Stimulated activated CD8-positive, alpha-beta memory T cell treated with anti-CD3 and anti-CD28 coated beads, Interleukin-12 subunit alpha, Interleukin-12 subunit beta, amount 100 ng/mL, for 1 hour (primary cell): ENCODE data around the gene PRSS35.
"Not testable (repeated sequence)": the region's sequence is repeated elsewhere in the genome, so short reads cannot be mapped to it uniquely, and the experiment has no call there.

Experiments
- DNase-seq: peaks from one replicate; pipeline ENCODE4 v3.0.0-alpha.2; 2020; ENCODE audit warnings: low read depth

The PRSS35 gene

GRCh38 chr6:83511901-83512681, at the start of gene PRSS35:
Gene PRSS35, plus strand, starts transcription at chr6:83512534. Its CDS starts 10,908 bp downstream, at chr6:83523442.
- no peak for DNase-seq

- DNase-seq, result no peak
These were observed 48.4 kb upstream of the PRSS35 start for GRCh38 chr6:83463886-83464285.

- no peak for DNase-seq
These were observed 47.8 kb upstream of the PRSS35 start for GRCh38 chr6:83464381-83465140.

DNA sequence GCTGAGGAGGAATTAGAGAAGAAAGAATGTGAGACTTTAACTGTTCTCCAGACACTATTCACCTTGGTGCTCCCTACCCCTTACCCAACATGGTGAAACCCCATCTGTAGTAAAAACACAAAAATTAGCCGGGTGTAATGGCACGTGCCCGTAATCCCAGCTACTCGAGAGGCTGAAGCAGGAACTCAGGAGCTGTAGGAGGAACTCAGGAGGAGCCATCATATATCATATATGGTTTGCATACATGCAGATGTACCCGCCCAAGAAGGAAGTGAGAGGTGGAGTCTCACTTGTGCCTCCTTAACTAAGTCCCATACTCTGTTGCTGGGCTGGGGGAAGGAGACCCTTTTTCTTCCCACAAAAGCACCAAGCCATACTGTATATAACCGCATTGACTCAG, 46.0 kb upstream of the PRSS35 start:
- DNase-seq, result no peak

DNA sequence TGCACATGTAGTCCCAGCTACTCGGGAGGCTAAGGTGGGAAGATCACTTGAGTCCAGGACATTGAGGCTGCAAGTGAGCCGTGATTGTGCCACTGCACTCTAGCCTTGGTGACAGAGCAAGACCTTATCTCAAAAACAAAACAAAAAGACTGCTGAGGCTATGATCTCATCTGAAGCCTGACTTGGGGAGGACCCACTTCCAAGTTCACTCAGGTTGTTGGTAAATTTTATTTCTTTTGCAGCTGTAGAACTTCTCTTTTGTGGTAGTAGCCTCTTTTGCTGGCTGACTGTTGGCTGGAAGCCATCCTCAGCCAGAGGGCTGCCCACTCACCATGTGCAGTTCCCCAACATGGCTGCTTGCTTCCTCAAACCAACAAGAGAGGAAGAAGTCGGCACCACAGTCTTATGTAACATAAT, 44.7 kb upstream of the PRSS35 start:
- DNase-seq, result no peak

DNA sequence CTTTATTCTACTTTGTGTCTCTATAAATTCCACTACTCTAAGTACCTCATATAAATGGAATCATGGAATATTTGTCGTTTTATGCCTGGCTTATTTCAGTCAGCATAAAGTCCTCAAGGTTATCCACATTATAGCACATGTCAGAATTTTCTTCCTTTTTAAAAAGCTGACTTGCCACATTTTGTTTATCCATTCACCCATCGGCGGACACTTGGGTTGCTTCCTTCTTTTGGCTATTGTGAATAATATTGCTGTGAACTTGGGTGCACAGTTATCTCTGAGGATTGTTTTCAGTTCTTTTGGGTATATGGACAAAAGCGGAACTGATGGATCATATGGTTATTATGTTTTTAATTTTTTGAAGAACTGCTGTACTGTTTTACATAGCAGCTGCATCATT, 42.3 kb upstream of the PRSS35 start:
- DNase-seq, result no peak

DNA sequence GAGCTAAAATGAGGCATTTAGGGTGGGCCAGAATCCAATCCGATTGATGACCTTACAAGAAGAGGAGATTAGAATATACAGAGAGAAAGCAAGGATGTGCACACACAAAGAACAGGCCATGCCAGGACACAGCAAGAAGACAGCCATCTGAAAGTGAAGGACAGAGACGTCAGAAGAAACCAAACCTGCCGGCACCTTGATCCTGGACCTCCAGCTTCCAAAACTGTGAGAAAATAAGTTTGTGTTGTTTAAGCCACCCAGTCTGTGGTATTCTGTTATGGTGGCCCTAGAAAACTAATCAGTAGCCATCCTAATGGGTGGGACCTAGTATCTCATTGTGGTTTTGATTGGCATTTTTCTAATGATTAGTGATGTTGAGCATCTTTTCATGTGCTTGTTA, 41.7 kb upstream of the PRSS35 start:
- DNase-seq, result no peak

- no peak for DNase-seq
These were observed 39.6 kb upstream of the PRSS35 start for GRCh38 chr6:83472767-83473166.

- no peak for DNase-seq
These were observed 38.0 kb upstream of the PRSS35 start for GRCh38 chr6:83474309-83474708.

DNA sequence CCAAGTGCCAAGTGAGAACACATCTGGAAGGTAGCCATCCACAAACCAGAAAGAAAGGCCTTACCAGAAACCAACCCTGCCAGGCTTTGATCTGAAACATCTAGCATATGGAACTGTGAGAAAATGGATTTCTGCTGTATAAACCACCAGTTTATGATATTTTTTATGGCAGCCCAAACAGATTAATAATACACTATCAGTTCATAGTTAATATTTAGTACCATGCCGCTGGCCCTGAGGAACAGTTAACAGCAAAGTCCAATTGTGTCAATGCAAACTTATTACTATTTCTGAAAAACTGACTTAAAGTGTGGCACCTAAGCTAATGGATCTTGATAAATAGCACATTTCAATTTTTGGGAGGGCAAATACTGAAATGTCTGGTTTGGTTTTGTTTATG, 35.4 kb upstream of the PRSS35 start:
- no peak for DNase-seq

- no peak for DNase-seq
These were observed 32.9 kb upstream of the PRSS35 start for GRCh38 chr6:83479389-83479788.

- no peak for DNase-seq
These were observed 31.9 kb upstream of the PRSS35 start for GRCh38 chr6:83480470-83480869.

- not testable (repeated sequence) for DNase-seq
These were observed 30.4 kb upstream of the PRSS35 start for GRCh38 chr6:83481938-83482337.

DNA sequence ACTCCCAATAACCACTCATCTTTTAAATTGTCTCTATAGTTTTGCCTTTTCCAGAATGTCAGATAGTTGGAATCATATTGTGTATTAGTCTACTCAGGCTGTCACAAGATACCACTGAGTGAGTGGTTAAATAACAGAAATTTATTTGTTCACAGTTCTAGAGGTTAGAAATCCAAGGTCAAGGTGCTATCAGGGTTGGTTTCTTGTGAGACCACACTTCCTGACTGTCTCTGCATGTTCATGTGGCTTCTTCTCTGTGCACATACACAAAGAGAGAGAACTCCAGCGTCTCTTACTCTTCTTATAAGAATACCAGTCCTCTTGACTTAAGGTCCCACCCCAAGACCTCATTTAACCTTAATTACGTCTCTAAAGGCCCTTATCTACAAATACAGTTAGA, 23.9 kb upstream of the PRSS35 start:
- no peak for DNase-seq

GRCh38 chr6:83488861-83489260, 23.5 kb upstream of the PRSS35 start:
- no peak for DNase-seq

- DNase-seq, result no peak
These were observed 22.0 kb upstream of the PRSS35 start for GRCh38 chr6:83490217-83490807.

GRCh38 chr6:83505356-83505755, 7.0 kb upstream of the PRSS35 start:
- DNase-seq, result no peak

- DNase-seq, result no peak
These were observed 2.9 kb upstream of the PRSS35 start for GRCh38 chr6:83509441-83509840.

- DNase-seq, result no peak
These were observed 1.5 kb upstream of the PRSS35 start for GRCh38 chr6:83510791-83511190.

DNA sequence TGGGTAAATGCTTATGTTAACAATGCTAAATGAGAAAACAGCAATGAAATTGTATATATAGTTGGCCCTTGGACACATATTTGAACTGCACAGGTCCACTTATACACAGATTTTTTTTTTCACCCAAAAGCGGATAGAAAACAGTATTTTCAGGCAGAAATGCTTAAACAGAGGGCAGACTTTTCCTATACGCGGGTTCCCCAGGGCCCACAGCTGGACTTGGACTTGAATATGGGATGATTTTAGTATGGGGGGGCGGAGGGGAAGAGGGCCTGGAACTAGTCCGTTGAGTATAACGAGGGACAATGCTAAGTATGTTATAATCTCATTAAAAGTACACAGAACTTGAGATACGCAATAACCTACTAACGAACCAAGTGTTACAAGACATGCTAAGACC, 1.1 kb upstream of the PRSS35 start:
- no peak for DNase-seq

DNA sequence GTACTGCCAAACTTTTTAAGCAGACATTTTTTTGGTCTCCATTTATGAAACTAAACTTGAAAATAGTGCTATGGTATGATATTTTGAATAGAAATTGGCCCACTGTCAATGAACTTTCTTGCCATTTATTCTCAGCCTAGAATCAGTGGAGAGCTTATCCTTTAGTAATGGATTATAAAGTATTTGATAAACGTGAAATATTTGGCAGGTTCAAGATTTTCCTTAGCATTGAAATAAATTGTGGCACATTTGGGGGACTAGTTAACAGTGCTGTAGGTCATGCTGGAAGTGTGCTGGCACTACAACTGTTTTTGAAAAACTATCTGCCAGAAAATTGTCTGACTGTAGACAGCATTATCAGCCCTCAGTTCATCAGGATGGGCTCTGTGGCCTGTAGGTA, 2.1 kb downstream of the PRSS35 start:
- DNase-seq, result no peak

DNA sequence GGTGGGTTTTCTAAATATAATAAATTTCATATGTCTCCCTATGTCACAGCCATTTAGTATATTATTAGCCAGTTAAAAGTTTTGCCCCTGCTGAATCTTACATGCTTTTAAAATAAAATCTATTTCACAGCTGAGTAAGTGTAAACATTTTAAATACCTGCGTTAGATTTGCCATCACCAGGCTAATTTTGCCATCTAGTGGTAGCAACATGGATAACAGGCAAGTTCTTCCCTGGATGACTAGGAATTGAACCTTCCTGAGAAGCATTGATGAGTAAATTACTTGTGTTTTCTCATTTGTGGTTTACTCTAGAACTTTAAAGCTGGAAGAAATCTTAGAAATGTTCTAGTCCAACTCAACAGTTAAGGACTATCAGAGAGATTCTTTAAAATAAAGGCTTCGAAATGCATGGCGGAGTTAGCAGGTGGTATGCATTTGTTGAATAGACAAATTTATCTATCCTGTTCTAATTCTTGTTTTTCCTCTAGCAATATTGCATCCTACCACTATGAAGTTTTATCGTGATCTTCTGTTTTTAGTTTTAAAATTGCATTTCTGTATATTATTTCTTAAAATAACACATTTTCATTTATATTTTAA, 2.6 kb downstream of the PRSS35 start:
- no peak for DNase-seq

DNA sequence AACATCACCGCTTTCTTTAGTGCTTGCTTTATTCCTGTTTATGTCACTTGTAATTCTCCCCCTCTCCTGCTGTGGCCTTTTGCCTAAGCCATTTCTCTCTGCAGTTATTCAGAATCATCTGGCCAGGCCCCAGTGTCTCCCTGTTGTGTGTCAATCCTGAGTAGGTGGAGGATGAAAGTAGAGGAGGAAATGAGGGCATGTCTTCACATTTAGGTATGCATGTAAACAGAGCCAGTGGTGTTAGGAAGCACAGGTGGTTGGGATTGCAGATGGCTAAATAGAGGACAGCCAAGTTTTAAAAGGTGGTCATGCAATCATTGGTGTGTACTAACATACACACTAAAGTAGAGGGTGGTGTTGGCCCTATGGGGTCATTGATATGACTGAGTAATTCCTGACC, 5.2 kb downstream of the PRSS35 start:
- no peak for DNase-seq
